ENCODE data around the gene AFF1. TPM values are rescaled to one million over a fixed set of nuclear protein-coding genes. Genes with fewer than 3 reads are reported as not detected.

Gene AFF1, protein sequence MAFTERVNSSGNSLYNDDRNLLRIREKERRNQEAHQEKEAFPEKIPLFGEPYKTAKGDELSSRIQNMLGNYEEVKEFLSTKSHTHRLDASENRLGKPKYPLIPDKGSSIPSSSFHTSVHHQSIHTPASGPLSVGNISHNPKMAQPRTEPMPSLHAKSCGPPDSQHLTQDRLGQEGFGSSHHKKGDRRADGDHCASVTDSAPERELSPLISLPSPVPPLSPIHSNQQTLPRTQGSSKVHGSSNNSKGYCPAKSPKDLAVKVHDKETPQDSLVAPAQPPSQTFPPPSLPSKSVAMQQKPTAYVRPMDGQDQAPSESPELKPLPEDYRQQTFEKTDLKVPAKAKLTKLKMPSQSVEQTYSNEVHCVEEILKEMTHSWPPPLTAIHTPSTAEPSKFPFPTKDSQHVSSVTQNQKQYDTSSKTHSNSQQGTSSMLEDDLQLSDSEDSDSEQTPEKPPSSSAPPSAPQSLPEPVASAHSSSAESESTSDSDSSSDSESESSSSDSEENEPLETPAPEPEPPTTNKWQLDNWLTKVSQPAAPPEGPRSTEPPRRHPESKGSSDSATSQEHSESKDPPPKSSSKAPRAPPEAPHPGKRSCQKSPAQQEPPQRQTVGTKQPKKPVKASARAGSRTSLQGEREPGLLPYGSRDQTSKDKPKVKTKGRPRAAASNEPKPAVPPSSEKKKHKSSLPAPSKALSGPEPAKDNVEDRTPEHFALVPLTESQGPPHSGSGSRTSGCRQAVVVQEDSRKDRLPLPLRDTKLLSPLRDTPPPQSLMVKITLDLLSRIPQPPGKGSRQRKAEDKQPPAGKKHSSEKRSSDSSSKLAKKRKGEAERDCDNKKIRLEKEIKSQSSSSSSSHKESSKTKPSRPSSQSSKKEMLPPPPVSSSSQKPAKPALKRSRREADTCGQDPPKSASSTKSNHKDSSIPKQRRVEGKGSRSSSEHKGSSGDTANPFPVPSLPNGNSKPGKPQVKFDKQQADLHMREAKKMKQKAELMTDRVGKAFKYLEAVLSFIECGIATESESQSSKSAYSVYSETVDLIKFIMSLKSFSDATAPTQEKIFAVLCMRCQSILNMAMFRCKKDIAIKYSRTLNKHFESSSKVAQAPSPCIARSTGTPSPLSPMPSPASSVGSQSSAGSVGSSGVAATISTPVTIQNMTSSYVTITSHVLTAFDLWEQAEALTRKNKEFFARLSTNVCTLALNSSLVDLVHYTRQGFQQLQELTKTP
- total RNA-seq (2014; rRNA removed; shearing (Covaris generic)): 7.6 and 17.1 TPM in 2 replicates

DNA sequence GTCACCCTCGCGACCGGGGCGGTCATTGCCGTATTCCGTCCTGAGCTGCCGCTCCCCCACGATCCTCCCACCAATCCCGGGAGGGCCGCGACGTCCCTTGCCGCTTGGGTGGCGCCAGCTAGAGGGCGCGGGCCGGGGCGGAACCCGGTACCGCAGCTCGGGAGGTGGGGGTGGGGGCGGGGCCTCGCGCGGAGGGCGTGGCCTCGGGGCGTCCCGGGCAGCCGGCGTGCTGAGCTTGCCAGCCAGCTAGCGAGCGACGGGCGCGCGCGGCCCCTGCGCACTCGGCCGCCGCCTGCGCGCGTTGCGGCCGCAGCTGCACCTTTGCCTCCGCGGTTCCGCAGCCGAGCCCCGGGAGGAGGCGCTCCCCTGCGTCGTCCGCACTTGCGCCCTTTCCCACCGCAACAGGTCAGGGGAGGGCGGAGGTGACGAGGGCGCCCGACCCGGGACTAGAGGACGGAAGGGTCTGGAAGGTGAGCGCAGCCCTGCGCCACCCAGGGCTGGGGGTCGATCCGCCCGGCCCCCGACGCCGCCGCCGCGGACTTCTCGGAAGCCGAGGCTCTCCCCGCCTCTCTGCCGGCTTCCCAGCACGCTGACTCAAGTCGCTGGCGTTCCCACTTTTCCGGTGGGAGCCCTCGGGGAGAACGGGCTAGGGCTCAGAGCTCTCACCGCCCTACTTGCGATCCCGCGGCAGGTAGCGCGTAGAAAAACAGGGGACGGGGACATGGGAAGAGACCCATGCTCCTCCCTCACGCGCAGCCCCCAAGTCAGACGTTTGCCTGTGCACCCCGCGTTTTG is at the start of gene AFF1:
Gene AFF1, plus strand, starts transcription at position 241 of the 795 bp plus-strand sequence. CDS start 13,523 bp downstream, outside the sequence.
- DNase-seq (ENCODE audit: low read depth): peak; percentile 86

GRCh38 chr4:86890790-86891189 is 44.0 kb upstream of the AFF1 start:
- DNase-seq (ENCODE audit: low read depth): no peak

GRCh38 chr4:86891762-86892635 is 42.8 kb upstream of the AFF1 start, which contains the start of gene C4orf36:
C4orf36 (minus strand) TSS chr4:86892422; CDS start chr4:86891520, 902 bp downstream.
- peak; percentile 77 for DNase-seq (ENCODE audit: low read depth)

- peak; percentile 18 for DNase-seq (ENCODE audit: low read depth)
Observed at GRCh38 chr4:86892636-86892960, 42.2 kb upstream of the AFF1 start.

DNA sequence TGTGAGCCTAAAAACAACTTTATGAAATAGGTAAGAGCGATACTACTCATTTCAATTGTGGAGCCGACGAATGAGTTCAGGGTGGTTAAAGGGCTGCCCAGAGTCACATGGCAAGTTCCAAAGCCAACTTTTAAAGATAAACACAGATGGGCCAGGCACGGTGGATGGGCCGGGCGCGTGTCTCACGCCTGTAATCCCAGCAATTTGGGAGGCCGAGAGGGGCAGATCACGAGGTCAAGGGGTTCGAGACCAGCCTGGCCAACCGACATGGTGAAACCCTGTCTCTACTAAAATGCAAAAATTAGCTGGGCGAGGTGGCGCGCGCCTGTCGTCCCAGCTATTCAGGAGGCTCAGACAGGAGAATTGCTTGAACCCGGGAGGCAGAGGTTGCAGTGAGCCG is 41.7 kb upstream of the AFF1 start:
- DNase-seq (ENCODE audit: low read depth): no peak

- peak; percentile 64 for DNase-seq (ENCODE audit: low read depth)
Observed at GRCh38 chr4:86894455-86894854, 40.4 kb upstream of the AFF1 start.

- DNase-seq (ENCODE audit: low read depth): peak; percentile 72
Observed at GRCh38 chr4:86895692-86896488, 38.9 kb upstream of the AFF1 start.

DNA sequence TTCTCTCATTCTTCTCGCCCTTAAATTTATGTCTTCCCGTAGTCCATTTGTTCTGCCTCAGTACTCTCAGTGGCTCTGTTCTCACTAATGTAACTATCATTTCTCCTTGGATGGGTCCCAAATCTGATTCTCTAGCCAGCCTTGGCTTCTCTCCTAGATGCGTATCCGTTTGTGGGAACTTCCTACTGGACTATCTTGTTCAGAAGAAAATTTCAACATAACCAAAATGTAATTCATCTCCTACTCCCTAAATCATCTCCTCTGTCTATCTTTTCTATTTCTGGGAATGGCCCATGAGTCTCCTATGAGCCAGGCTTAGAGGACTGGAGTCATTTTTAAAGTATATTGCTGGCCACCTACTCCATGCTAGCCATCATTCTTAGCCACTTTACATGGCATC is 38.2 kb upstream of the AFF1 start:
- no peak for DNase-seq (ENCODE audit: low read depth)

- peak; percentile 27 for DNase-seq (ENCODE audit: low read depth)
Observed at GRCh38 chr4:86898562-86898961, 36.2 kb upstream of the AFF1 start.

DNA sequence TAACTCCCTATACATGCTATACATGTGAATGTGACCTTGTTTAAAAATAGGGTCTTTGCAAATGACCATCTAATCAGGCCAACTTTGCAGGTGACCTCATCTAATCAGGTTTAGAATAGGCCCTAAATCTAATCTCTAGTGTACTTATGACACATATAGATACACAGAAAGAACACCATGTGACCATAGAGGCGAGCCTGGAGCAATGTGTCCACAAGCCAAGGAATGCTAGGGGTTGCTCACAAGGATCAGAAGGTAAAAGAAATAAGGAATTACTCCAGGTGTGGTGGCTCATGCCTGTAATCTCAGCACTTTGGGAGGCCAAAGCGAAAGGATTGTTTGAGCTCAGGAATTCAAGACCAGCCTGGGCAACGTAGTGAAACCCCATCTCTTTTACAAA is 32.9 kb upstream of the AFF1 start:
- no peak for DNase-seq (ENCODE audit: low read depth)

- DNase-seq (ENCODE audit: low read depth): no peak
Observed at GRCh38 chr4:86908251-86908657, 26.6 kb upstream of the AFF1 start.

DNA sequence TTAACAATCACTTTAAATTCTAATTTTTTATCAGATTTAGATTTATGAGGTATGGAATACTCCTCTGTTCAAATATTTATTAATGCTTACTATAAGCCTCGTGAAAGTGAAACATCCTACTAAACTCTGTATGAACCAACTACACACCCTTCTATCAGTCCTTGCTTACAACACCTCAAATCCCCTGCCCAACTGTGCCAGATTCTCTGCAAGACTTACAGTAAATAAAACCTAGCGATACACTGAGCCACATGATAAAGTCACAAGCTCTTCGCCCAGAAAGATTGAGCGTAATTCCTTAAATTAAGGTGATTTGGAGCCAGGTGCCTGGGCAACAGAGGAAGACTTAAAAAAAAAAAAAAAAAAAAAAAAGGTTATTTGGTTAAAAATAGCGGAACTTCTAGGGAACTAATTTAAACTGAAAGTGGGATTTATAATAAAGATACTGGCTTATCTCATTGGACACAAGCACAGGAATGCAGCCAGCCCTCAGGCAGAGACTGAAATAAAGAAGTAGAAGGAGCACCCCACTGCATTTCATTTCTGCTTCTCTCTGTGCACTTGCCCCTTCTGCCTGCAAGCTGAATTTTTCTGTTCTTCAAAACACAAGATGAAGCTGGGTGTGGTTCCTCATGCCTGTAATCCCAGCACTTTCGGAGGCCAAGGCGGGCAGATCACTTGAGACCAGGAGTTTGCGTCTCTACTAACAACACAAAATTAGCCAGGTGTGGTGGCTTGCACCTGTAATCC is 25.1 kb upstream of the AFF1 start:
- DNase-seq (ENCODE audit: low read depth): no peak

- no peak for DNase-seq (ENCODE audit: low read depth)
Observed at GRCh38 chr4:86910369-86910768, 24.4 kb upstream of the AFF1 start.

- DNase-seq (ENCODE audit: low read depth): peak; percentile 28
Observed at GRCh38 chr4:86910820-86911684, 23.8 kb upstream of the AFF1 start.

DNA sequence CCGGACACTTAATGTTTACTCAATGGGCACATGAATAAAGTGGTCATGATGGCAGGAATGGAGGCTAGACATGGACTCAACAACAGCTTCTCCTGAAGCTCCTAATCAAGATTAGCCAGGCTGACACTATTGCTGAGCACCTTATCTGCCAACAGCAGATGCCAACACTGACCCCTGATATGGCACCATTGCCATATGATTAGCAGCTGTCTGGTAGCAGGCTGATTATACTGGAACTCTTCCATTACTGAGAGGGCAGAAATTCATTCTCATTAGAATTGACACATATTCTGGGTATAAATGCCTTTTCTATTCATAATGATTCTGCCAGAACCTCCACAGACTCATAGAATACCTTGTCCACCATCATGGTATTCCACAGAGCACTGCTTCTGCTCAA is 18.4 kb upstream of the AFF1 start:
- DNase-seq (ENCODE audit: low read depth): no peak

DNA sequence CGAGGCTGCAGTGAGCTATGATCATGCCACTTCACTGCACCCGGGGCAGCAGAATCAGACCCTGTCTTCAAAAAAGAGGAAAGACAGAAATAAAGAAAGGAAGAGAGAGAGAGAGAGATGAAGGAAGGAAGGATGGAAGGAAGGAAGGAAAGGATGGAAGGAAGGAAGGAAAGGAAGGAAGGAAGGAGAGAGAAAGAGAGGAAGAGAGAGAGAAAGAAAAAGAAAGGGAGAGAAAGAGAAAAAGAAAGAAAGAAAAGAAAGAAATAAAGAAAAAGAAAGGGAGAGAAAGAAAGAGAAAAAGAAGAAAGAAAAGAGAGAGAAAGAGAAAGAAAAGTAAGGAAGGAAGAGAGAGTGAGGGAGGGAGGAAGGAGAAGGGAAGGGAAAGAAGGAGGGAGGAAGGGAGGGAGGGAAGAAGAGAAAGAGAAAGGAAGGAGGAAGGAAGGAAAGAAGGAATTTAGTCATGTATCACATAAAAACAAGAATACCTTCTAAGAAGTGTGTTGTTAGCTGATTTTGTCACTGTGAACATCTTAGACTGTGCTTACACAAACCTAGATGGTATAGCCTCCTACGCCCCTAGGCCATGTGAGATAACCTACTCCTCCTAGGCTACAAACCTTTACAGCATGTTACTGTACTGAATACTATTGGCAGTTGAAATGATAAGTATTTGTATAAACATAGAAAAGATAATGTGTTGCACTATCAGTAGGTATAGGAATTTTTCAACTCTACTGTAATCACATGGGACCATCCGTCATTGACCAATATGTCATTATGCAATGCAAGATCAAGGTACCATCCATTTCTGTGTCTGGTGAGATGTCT is 17.4 kb upstream of the AFF1 start:
- no peak for DNase-seq (ENCODE audit: low read depth)
